ENCODE results near the gene SLC2A1.

SLC2A1 gene

DNA sequence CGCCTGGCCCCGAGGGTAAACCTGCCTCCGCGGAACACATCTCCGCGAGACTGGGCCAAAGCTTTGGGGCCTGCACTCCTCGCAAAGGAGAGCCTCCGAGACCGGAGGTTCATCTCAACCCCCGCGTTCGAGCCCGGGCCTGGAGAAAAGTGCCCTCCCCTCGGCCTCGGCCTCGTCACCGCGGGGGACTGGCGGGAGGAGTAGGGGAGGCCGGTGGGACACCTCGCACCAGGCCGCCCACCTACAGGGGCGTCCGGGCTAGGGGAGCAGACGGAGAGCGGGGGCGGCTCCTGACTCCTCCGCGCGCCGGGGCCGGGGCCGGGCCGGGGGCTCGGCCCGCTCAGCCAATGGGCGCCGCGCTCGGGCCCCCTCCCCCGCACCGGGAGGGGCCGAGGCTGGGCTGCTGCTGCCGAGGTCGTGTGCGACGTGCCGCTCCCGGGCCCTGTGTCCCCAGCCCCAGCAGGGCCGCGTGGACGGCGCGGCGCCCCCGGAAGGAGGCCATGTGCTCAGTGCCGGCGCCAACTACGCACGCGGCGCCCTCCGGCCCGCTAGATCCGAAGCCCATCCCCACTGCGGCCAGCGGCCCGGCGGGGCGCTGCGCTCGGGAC lies 684 bp downstream of the SLC2A1 start:
- no peak for FAIRE-seq

DNA sequence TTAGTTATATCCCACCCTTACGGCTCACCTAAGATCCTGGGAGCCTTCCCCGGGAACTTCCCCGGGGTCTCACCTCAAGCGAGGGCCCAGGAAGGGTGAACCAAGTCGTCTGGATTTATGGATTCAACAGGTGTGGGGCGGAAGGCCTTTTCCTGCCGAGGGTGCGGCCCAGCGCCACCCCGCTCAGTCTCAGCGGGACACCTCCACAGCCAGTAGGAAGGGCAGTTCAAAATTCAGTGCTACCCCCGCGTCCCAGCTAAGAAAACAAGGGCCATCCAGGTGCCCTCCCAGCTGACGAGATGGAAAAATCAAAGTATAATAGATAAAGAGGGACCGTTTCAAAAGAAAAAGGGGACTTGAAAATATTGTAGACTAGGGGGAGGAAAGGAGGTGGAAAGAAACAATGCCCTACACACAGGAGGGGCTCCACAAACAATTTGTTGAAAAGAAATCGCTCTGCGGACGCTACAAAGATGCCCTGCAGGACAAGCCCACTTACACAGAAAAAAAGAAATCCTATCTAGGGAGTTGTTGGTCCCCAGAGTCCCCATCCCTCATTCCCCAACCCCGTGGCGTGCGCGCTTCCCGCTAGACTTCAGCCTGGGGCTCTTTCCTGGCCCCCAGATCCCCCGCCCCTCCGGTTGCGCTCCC lies 1.3 kb downstream of the SLC2A1 start:
- no peak for FAIRE-seq

- no peak for FAIRE-seq
These were observed 1.9 kb downstream of the SLC2A1 start for GRCh38 chr1:42956739-42957138.

GRCh38 chr1:42955311-42956063 lies 3.2 kb downstream of the SLC2A1 start:
- FAIRE-seq, result no peak

DNA sequence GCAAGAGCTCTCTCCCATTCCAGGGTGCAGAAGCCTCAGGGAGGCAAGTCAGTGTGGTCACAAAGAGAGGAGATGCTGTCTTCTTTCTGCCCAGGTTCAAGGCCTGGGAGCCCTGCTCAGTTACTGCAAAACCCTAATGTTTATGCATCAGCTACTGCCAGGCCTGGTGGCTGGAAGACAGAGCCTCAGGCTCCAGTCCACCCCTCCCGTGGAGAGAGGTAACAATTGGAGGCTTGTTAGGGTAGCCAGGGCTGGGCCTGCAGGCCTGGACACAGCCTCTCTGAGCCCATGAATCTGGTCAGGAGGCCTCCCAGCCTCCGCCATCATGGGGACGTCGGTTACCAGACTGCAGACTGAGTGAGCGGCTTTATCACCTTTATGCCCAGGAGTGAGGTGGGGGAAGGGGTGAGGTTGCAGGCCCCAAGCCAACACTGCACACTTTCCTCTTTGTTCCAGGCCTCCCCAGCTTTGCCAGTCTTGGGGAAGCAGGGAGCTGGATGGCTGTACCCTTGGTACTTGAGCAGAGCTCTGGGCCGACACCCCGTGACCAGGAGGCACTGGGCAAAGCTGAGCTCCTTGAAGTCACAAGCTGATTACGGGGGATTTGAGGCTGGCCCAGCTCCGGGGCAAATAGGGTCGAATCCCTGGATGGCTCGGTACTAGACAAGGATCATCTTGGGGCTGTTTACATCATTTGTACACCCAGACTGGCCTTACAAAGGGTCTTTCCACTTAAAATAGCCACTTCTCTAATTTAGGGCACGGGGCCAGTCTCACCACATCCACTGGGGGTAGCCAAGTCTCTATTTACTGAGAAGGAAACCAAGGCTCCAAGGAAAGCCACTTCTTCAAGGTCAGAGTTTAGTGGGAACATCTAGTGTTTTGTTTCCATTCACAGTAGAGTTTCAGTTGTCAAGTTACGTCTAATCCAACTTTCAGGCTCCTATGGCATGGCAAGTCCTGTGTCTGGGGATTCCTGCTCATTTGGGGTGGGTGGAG lies 5.2 kb downstream of the SLC2A1 start:
- FAIRE-seq, result no peak

- FAIRE-seq, result no peak
These were observed 6.2 kb downstream of the SLC2A1 start for GRCh38 chr1:42952303-42953001.

- FAIRE-seq, result no peak
These were observed 7.1 kb downstream of the SLC2A1 start for GRCh38 chr1:42951588-42951987.

GRCh38 chr1:42950116-42950481 lies 8.6 kb downstream of the SLC2A1 start:
- no peak for FAIRE-seq

GRCh38 chr1:42949312-42950115 lies 9.2 kb downstream of the SLC2A1 start:
- no peak for FAIRE-seq

GRCh38 chr1:42947965-42948732 lies 10.5 kb downstream of the SLC2A1 start:
- no peak for FAIRE-seq

DNA sequence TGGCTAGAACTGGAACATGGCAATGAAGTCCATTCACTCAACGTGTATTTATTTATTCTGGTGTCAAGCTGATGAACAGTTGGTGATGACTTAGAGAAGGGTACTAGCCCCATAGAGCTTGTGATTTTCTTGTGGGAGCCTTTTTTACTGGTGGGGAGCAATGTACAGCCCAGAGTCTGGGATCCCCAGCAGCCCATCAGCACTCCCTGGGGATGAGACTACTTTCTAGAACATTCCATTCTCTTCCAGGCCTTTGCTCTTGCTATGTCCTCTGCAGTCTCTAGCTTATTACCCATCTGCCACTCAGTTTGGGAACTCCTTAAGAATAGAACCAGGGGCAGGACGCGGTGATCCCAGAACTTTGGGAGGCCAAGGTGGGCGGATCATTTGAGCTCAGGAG lies 11.6 kb downstream of the SLC2A1 start:
- no peak for FAIRE-seq

- FAIRE-seq, result no peak
These were observed 12.4 kb downstream of the SLC2A1 start for GRCh38 chr1:42946120-42946898.

GRCh38 chr1:42945164-42945563 lies 13.5 kb downstream of the SLC2A1 start:
- FAIRE-seq, result no peak

DNA sequence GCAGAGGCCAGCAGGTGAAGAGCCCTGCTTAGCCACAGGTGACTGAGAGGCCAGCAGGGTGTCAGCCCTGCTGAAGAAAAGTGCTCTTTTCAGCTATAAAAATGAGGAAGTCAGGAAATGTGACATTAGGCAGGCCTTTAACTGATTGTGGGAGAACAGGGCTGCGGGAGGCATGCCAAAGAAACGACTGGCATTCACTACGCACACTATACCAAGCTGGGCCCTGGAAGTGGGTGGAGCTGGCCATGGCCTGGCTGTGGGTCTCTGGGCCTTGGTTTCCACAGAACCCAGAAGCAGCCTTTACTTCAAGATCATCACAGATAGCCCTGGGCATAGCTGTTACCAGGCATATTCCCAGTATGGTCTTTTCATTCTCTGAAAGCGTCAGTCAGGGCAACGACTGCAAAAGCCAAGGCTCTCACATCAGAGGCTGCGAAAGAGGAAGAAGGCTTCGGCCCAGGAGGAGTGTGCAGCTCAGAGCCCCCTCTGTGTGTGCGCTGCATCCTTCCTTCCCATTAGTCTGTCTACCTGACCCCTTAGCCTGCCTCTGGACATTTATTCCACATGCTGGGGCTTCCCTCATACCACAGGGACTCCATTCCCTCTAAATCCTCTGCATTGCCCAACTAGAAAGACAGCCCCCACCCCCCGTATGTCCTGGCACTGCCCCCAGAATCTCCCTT lies 14.3 kb downstream of the SLC2A1 start:
- no peak for FAIRE-seq

- FAIRE-seq, result no peak
These were observed 14.9 kb downstream of the SLC2A1 start for GRCh38 chr1:42943728-42944127.

- no peak for FAIRE-seq
These were observed 15.5 kb downstream of the SLC2A1 start for GRCh38 chr1:42943166-42943565.

GRCh38 chr1:42942444-42942843 lies 16.2 kb downstream of the SLC2A1 start:
- no peak for FAIRE-seq

- no peak for FAIRE-seq
These were observed 16.9 kb downstream of the SLC2A1 start for GRCh38 chr1:42941640-42942330.
